ENCODE results near the gene RIGI.
"Not testable (repeated sequence)": the region's sequence is repeated elsewhere in the genome, so short reads cannot be mapped to it uniquely, and the experiment has no call there.

The RIGI gene

DNA sequence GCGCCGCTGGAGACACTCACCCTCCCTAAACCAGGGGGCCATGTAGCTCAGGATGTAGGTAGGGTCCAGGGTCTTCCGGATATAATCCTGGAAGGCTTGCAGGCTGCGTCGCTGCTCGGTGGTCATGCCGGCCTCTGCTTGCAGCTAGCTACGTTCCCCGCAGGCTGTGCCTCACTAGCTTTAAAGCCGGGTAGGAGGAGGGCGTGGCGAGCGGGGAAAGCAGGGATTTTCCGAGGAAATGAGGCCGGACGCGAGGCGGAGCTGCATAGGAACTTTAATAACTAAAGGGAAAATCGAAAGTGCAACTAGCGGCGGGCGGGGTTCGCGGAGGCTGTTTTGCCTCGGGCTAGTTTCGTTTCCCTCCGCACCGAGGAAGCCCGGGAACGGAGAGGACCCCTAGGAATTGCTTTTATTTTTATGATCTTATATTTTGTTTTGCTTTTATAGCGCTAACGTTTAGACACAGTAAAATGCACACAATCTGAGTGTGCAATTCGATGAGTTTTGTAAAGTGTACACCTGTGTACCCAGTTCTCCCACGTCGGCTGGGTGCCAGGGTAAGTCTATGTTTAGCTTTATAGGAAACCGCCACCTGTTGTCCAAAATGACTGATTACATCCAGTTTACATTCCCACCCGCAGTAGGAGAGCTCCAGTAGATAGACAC, at the start of gene RIGI:
RIGI (minus strand) TSS at position 156 of the 666 bp plus-strand sequence; CDS start at position 126, 30 bp downstream.
- peak; percentile 46 to 54 (median 53) for DNase-seq (ENCODE audit: low read depth in 3 of 3)

DNA sequence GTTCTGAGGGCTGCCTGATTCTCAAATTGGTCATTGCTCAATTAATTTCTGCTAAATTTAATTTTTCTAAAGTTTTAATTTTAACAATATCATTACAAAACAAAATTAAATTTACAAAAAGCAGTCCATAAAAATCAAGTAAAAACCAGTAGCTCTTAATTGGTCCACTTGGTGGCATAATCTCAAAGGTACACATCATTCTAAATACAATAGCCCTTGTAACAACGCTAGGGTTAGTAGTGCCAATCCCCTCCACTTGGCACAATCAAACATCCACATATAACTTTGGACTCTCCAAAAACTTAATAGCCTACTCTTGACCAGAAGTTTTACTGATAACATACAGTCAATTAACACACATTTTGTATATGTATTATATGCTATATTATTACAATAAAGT, 48.9 kb upstream of the RIGI start:
- DNase-seq (ENCODE audit: low read depth in 3 of 3) = no peak

DNA sequence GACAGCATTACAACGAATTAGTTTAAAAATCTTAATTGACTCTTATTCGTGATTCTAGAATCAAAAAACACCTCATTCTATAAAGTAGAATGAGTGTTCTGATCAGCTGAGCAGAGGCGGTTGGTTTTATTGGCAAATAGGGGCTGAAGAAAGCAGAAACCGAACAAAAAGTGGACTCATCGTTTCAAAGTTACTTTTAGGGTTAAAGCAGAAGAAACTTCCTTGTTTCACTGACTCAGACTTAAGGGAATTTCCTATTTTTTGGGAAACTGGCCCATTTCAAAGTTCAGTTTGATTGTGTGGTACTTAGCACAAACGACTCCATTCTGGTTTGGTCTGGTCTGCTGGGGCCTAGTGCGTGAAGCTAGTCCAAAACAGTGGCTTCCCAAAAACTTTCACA, 47.8 kb upstream of the RIGI start:
- no peak for DNase-seq (ENCODE audit: low read depth in 3 of 3)

- peak; percentile 90 to 92 (median 92) for DNase-seq (ENCODE audit: low read depth in 3 of 3)
These were observed 47.0 kb upstream of the RIGI start, which contains the start of gene NDUFB6 for GRCh38 chr9:32572900-32573523. Gene NDUFB6 (minus strand): TSS chr9:32573159. CDS start chr9:32573060, 99 bp downstream.

GRCh38 chr9:32571969-32572899, 46.2 kb upstream of the RIGI start:
- DNase-seq (ENCODE audit: low read depth in 3 of 3) = peak; percentile 41 to 65 (median 59)

GRCh38 chr9:32570262-32570661, 44.3 kb upstream of the RIGI start:
- no peak for DNase-seq (ENCODE audit: low read depth in 3 of 3)

DNA sequence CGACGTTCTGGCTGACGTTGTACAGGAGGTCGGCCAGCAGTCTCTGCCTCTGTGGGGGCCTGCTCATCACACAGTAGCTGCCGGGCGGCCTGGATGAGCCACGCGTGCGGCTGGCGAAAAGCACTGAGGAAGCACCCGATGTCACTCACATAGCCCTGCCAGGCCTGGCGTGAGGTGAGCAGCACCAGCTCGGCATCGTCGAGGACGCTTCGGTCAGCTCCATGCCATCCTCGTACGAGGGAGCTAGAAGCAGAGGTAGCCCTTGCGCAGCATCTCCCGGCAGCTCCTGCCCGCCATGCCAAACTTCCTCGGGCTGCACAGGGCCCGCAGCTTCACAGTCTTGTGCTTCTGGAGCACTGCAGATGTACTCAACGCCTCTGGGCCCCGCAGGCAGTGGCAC, 40.8 kb upstream of the RIGI start:
- no peak for DNase-seq (ENCODE audit: low read depth in 3 of 3)

DNA sequence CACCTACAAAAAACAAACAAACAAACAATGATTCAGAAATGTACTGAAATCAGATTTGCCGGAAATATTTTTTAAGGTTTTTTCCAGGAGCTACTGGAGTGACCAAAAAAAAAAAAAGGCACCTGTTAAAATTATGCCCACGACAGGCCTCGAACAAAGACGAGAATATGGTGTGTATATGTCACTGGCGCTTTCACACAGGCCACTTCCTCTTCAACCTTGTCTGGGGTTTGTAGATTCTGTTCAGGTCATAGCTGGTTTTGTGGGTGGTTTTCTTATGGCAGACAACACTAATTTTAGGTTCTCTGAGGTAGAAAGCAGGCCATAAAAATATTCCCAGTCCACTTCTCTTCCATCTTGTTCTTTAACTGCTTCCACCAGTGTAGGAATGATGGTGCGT, 40.0 kb upstream of the RIGI start:
- DNase-seq (ENCODE audit: low read depth in 3 of 3) = no peak

GRCh38 chr9:32558408-32558934, 32.5 kb upstream of the RIGI start:
- no peak for DNase-seq (ENCODE audit: low read depth in 3 of 3)

GRCh38 chr9:32554591-32554990, 28.6 kb upstream of the RIGI start:
- DNase-seq (ENCODE audit: low read depth in 3 of 3) = no peak

- no peak for DNase-seq (ENCODE audit: low read depth in 3 of 3)
These were observed 28.1 kb upstream of the RIGI start for GRCh38 chr9:32554107-32554506.

- DNase-seq (ENCODE audit: low read depth in 3 of 3) = peak; percentile 81 to 88 (median 84)
These were observed 26.3 kb upstream of the RIGI start, which contains the start of the genes SMIM27 and TOPORS for GRCh38 chr9:32552172-32552872. Gene SMIM27 (plus strand): TSS chr9:32552327. CDS start chr9:32552435, 108 bp downstream. Gene TOPORS (minus strand): TSS chr9:32552586. CDS start chr9:32552436, 150 bp downstream.

DNA sequence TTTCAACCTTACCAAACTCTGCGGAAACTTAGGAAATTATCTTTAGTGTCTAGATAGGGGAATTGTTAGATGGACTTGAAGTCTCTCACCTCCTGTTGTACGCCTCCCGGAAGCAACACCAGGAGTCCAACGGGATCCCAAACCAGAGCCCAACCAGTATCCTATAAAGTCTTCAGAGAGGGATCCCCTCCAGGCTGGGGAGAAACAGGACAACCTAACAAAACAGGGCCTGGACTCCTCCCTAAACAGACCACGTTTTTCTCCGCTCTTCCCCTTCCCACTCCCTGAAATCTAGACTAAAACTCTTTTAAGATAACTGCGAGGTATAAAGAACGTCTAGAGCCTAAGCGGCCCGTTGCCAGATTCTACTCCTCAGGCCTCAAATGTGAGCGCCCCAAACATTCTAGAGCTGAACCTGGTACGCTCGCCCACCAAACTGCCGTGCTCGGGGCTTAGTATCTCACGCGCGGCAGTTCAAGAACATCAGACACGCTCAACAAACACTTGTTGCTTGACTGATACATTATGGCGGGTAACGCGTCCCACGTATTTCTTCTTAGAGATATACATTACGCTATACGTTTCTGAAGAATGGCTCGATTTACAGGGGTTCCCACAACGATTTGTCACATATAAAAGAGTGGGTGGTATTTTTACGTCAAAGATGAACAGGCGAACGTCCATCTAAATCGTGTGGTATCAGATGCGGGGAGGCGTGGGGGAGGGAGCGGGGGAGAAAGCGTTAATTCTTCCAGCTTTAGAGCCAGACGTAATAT, 25.5 kb upstream of the RIGI start:
- peak in 2 of 3 donors; percentile 23 to 51 for DNase-seq (ENCODE audit: low read depth in 3 of 3)

DNA sequence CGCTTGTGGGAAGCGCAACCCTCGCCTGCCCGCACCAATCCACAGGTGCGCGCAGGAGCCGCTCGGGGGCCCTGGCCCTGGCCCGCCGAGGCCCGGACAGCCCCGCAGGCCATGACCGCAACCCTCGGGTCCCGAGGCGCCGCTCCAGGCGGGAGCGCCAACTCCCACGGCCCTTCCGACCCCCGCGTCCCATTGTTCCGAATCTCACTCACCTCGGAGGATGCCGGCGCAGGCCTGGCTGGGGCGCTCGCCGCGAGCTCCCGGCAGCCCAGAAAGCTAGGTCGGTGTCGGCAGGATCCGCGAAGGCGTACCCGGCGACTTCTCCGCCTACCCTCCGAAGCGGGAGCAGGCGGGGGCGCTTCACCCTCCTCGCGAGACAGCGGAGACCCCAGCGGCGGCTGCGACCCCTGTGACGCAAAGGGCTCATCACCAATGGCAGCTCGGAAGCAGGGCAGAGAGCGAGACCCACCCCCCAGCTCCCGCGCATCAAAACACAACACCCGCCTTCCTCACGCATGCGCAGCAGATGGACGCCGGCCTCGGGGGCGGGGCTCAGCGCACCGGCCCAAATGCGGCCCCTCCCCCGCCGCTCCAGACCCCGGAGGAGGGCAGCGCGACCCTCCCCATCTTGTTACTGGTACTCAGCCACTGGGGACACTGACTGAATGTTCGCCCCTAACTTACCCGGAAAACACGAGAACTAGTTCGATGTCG, 24.7 kb upstream of the RIGI start:
- peak; percentile 77 to 89 (median 80) for DNase-seq (ENCODE audit: low read depth in 3 of 3)

GRCh38 chr9:32550150-32550561, 24.2 kb upstream of the RIGI start:
- no peak for DNase-seq (ENCODE audit: low read depth in 3 of 3)

DNA sequence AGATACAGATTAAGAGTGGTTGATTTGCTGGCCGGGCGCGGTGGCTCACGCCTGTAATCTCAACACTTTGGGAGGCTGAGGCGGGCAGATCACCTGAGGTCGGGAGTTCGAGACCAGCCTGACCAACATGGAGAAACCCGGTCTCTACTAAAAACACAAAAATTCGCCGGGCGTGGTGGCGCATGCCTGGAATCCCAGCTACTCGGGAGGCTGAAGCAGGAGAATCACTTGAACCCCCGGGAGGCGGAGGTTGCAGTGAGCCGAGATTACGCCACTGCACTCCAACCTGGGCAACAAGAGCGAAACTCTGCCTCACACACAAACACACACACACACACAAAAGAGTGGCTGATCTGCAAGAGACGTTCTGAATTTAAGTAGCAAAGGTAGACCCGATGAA, 22.2 kb upstream of the RIGI start:
- not testable (repeated sequence) for DNase-seq (ENCODE audit: low read depth in 3 of 3)

- DNase-seq (ENCODE audit: low read depth in 3 of 3) = no peak
These were observed 19.9 kb upstream of the RIGI start for GRCh38 chr9:32545884-32546283.

DNA sequence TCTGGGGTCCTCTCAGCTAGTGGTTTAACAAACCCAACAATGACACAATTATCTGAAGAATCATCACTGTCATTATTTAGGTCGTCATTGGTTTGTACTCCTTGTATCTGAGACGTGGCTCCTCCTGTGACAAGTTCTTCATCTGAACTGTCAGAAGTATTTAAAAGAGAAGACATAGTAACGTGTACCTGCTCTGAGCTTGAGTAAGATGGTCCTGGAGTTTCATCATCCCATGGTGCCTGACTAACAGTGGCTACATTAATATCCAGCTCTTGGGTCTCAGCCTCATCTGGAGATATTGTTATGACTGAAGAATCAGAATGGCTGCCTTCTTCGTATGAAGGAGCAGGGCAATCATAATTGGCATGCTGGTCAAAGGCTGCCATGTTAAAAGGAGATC, 17.1 kb upstream of the RIGI start:
- DNase-seq (ENCODE audit: low read depth in 3 of 3) = no peak

- no peak for DNase-seq (ENCODE audit: low read depth in 3 of 3)
These were observed 7.8 kb upstream of the RIGI start for GRCh38 chr9:32533816-32534215.

DNA sequence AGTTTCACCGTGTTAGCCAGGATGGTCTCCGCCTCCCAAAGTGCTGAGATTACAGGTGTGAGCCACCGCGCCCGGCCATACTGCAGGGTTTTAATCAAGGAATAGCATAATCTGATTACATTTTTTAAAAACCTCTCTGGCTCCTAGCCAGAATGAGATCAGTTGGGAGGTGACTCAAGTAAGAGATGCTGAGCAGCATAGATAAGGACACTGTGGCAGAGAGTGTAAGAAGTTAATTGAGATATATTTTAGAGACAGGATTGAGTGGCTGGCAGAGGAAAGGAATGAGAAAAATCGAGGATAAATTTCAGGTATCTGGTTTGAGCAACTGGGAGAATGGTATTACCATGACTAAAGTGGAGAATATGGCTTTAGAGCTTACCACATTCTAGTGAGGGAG, 7.3 kb upstream of the RIGI start:
- no peak for DNase-seq (ENCODE audit: low read depth in 3 of 3)
